NB4 (cell line): Measurements from ENCODE around the gene MED20.

ENCODE experiments used
- POLR2A ChIP-seq: IDR thresholded peaks from 2 replicates; pipeline ENCODE4 v1.6.1; 2011; ENCODE audit warnings: mild to moderate bottlenecking; ENCODE audit not compliant: insufficient read length; ENCODE audit errors: extremely low read depth
- TF ChIP-seq, protein P1 (sequence below): IDR thresholded peaks from one replicate; pipeline ENCODE4 v1.5.1; 2012; ENCODE audit warnings: low read depth, low read length
- TF ChIP-seq, protein P2 (sequence below): IDR thresholded peaks from 2 replicates; pipeline ENCODE4 v1.6.1; 2011; ENCODE audit warnings: low read depth, low read length

DNA sequence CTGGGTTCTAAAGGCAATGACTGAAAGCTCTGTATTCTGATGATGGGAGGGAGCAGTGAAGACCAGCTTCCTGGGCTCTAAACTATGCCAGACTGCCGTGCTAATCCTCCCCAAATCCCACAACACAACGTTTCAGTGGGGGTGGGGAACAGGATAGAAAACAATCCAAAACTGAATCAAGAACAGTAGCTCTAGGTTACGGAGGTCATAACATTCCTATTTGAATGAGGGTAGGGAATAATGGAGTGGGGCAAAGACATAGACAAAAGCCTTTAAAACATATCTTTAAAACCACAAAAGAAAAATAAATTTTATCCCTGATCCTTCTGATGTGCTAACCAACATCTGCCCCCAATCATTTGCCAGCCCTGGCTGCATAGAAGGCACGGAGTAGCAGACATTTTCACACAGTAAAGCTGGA, 33.6 kb downstream of the MED20 start:
- no peak for TF ChIP-seq POLR2A
- TF ChIP-seq, protein P1, sequence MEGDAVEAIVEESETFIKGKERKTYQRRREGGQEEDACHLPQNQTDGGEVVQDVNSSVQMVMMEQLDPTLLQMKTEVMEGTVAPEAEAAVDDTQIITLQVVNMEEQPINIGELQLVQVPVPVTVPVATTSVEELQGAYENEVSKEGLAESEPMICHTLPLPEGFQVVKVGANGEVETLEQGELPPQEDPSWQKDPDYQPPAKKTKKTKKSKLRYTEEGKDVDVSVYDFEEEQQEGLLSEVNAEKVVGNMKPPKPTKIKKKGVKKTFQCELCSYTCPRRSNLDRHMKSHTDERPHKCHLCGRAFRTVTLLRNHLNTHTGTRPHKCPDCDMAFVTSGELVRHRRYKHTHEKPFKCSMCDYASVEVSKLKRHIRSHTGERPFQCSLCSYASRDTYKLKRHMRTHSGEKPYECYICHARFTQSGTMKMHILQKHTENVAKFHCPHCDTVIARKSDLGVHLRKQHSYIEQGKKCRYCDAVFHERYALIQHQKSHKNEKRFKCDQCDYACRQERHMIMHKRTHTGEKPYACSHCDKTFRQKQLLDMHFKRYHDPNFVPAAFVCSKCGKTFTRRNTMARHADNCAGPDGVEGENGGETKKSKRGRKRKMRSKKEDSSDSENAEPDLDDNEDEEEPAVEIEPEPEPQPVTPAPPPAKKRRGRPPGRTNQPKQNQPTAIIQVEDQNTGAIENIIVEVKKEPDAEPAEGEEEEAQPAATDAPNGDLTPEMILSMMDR: no peak
- TF ChIP-seq, protein P2, sequence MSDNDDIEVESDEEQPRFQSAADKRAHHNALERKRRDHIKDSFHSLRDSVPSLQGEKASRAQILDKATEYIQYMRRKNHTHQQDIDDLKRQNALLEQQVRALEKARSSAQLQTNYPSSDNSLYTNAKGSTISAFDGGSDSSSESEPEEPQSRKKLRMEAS: no peak
